Stimulated activated CD8-positive, alpha-beta memory T cell treated with anti-CD3 and anti-CD28 coated beads, Interleukin-7, amount 100 ng/mL, for 1 hour (primary cell): ENCODE measurements around the gene CPTP.

ENCODE experiments used
- DNase-seq, 2 donors: peaks; one replicate each; pipeline ENCODE4 v3.0.0-alpha.2; 2020; ENCODE audit warnings: low read depth in 2 of 2

Gene CPTP

DNA sequence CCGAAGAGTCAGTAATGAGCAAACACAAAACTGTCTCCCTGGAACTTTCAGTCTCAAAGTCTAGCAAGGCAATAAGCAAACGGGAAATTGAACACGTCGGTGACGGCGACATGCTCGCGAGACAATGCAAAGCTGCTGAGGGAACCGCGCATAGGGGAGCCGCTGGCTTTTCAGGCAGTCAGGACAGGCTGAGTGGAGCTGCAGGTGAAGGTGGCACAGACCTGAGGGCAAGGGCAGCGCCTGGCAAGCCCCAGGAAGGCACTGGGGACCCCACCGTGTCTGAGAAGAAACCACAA is 5.0 kb upstream of the CPTP start:
- DNase-seq, result no peak

DNA sequence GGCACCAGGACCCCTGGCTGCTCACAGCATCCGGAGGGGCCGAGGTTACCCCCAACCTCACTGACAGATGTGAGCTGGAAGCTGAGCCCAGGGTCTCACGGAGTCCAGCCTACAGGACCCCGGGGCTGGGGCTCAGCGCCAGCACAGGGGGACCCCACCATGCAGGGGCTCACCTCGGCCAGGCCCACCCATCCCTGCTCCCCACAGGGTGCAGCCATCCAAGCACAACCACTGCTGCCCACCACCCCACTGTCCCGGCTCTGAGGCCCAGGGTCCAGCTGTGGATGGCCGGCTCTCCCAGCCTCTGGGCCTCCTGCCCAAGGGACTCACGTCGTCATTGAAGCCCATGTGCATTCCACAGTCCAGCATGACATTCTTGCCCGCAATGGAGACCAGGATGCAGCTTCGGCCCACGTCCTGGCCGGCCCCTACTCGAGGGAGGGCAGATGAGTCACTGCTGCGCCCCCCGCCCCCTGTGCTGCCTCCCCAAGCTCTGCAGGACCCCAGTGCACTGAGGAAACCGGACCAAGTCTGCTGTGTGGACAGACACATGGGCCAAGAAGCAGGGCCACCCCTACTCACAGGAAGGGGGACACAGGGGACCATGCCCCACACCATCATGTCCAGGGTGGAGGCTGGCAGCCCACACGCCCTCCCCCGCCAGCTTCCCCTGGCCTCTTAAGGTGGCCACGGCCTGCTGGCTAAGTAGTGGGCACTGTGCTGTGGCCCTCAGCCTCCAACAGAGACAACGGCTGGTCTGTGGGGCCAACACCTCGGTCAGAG is 3.7 kb upstream of the CPTP start:
- DNase-seq, result no peak

DNA sequence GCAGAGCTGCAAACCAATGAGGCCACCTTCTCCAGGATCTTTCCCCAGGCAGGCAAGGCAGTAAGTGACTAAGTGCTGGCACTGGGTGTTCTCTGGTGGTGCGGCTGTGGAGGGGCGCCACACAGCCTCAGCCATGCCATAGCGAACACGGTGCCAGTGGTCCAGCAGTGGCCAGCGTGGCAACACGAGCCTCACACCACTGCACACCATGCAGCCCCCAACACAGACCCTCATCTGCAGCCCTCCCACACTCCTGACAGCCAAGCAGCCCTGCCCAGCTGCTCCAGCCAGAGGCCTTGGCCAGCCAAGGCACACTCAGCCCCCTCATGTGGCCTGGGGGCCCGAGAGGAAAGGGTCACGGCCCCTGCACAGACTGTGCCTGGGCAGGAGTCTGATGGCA is 3.1 kb upstream of the CPTP start:
- DNase-seq, result no peak

DNA sequence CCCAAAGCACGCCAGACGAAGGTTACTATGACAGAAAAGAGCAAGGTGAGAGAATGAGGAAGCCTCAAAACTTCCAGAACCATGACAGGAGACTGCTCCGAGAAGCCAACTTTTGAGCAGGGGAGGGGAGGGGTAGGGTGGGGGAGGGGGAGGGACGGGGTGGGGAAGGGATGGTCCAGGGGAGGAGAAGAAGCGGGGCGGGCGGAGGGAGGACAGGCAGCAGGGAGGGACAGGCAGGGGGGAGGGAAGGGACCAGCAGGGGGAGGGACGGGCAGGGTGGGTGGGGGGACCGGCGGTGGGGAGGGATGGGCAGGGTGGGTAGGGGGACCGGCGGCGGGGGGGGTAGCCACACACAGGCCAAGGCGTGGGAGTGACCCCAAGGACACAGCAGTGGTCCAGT is 2.2 kb upstream of the CPTP start:
- no peak for DNase-seq

DNA sequence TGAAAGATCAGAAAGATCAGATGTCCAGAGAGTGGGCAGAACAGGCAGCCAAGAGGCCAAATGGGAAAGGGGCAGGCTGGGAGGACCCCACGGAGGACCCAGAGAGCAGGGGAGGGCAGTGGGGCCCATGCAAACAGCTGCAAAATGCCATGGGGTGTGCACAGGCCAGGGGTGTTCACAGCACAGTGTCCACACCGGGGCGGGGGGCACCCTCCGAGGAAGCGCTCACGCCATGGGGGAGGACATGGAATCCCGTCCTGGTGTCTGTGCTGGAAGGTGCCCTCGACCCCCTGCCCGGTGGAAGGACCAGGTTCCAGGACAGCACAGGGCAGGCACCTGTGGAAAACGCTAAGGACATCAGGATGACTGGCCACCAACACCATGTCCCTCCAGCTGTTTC is 1.6 kb upstream of the CPTP start:
- DNase-seq, result no peak

DNA sequence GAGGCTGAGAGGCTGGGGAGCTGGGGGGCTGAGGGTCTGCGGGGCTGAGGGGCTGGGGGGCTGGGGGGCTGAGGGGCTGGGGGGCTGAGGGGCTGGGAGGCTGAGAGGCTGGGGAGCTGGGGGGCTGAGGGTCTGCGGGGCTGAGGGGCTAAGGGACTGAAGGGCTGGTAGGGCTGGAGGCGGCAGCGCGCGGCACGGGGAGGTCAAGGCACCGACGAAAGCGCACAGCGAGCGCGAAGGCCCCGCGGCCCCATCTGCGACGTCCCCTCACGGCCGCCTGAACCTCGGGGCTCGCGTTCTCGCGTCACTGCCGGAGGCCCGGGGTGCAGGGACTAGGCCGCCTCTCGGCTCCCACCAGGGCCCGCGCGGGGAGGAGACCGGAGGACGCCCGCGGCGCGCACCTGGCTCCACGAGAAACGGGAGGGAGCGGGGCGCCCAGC is 498 bp upstream of the CPTP start:
- DNase-seq, result no peak

DNA sequence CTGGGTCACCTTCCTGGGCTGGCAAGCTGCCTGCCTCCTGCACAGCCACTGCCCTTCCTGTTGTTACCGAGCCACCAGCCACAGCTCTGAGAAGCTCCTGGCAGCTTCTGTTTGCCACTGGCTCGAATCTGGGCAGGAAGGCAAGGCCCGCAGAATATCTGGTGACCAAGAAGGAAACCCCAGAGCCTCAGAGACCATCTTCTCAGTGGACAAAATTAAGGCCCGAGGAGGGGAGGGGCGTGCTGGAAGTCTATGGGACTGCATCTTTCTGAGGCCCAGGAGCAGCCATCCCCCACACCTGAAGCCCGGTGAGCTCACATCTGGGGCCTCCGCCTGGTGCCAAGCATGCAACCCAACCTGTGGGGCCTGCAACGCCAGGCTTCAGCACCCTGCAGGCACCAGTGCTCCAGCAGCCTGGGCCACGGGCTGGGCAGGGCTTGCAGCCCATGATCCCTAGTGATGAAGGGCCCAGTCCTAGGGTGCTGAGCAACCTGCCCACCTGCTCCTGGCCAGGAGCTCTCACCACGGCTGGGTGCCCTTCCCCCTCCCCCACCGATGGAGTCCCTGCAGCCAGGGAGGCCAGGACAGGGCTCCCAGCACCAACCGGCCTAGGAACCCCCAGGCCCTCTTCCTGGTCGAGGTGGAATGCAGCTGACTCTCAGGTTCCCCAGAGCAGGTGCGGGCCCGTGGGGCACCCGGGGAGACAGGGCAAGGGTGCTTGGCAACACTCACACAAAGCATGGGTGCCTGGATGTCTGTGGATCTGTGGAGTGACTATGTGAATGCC is 879 bp downstream of the CPTP start:
- no peak for DNase-seq

DNA sequence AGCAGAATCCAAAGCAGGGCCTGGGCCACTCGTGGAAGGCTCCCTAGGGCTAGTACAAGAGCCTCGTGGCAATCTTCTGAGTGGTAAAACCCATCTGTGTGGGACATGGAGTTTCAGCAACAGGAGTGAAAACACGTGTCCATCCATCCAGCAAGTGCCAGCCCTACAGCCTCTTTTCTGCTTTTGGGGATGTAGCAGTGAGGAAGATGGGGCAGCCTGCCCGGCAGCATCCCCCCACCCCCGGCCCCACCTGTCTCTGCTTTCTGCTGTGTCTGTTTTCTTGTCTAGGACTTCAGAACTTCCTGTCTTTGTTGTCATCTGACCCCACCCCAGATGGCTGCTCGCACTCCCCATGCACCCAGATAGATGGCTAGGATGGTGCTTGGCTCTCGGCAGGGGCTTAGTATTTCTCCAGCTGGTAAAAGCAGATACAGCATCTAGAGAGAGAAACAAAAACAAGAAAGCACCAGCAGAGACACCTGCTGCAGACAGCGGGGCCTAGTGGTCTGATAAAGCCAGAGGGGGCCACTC is 1.5 kb downstream of the CPTP start:
- no peak for DNase-seq

DNA sequence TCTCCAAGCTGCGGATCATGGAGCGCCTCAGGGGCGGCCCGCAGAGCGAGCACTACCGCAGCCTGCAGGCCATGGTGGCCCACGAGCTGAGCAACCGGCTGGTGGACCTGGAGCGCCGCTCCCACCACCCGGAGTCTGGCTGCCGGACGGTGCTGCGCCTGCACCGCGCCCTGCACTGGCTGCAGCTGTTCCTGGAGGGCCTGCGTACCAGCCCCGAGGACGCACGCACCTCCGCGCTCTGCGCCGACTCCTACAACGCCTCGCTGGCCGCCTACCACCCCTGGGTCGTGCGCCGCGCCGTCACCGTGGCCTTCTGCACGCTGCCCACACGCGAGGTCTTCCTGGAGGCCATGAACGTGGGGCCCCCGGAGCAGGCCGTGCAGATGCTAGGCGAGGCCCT is 2.7 kb downstream of the CPTP start:
- no peak for DNase-seq

DNA sequence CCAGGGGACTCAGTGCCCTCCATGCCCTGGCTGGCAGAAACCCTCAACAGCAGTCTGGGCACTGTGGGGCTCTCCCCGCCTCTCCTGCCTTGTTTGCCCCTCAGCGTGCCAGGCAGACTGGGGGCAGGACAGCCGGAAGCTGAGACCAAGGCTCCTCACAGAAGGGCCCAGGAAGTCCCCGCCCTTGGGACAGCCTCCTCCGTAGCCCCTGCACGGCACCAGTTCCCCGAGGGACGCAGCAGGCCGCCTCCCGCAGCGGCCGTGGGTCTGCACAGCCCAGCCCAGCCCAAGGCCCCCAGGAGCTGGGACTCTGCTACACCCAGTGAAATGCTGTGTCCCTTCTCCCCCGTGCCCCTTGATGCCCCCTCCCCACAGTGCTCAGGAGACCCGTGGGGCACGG is 3.7 kb downstream of the CPTP start:
- no peak for DNase-seq

DNA sequence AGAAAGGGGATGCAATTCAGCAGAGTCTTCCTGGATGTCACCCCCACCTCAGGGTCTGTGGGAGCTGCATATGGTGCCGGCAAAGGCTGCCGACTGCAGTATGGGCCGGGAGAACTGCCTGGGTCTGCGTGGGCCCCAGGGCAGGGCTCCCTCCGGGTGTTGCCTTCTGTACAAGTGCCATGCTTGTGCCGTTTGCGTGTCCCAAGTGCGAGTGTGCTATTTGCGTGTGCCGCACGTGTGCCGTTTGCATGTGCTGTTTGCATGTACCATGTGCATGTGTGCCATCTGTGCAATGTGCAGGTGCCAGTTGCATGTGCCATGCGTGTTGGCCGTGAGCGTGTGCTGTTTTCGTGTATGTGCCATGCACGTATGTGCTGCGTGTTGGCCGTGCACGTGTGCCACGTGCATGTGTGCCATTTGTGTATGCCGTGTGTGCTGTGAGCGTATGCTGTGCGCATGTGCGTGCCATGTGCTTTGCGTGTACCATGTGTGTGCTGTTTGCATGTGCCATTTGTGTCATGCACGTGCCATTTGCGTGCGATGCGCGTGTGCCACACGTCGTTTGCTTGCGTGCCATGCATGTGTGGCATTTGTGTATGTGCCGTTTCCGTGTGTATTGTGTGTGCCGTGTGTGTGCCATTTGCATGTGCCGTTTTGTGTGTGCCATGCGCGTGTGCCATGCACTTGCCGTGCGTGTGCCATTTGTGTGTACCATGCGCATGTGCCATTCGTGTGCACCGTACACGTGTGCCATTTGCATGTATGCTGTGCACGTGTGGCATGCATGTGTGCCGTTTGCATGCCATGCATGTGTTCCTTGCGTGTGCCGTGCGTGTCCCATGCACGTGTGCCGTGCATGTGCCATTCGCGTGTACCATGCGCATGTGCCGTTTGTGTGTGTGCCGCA is 5.0 kb downstream of the CPTP start:
- DNase-seq, result no peak

DNA sequence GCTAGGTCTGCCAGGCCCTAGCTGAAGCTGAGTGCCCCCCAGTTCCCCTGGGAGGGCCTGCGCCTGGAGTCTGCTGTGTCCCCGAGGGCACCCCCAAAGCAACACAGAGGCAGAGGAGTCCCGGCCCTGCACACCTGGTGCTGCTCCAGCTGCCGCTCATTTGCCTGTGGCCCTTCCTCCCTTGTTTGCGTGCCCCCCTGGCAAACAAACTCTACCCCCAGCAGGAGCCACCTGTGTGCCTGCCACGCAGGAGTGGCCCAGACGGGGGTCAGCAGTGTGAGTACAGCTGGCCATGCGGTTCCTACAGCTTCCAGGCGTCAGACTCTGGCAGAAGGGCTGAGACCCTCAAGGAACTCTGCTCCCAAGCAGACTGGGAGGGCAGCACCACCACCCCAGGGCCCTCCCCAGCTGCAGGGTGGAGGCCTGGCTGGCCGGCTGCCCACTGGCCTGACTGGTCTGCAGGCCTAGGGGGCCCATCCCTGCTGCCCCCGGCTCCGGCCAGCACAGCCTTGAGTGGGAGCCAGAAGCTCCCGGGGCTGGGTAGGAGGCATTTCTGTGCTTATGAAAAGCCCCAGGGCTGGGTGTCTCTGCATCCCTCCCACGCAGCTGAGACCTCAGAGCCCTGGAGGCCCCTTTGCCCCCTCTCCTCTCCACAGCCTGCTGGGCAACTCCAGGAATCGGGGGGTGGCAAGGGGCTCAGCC is 5.9 kb downstream of the CPTP start:
- no peak for DNase-seq

DNA sequence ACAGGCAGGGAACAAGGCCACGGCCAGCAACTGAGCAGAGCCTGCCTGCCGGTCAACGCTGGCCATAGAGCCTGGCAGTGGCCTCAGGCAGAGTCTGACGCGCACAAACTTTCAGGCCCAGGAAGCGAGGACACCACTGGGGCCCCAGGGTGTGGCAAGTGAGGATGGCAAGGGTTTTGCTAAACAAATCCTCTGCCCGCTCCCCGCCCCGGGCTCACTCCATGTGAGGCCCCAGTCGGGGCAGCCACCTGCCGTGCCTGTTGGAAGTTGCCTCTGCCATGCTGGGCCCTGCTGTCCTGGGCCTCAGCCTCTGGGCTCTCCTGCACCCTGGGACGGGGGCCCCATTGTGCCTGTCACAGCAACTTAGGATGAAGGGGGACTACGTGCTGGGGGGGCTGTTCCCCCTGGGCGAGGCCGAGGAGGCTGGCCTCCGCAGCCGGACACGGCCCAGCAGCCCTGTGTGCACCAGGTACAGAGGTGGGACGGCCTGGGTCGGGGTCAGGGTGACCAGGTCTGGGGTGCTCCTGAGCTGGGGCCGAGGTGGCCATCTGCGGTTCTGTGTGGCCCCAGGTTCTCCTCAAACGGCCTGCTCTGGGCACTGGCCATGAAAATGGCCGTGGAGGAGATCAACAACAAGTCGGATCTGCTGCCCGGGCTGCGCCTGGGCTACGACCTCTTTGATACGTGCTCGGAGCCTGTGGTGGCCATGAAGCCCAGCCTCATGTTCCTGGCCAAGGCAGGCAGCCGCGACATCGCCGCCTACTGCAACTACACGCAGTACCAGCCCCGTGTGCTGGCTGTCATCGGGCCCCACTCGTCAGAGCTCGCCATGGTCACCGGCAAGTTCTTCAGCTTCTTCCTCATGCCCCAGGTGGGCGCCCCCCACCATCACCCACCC is 6.7 kb downstream of the CPTP start, which contains the start of gene TAS1R3:
TAS1R3 (plus strand) TSS at position 213 of the 898 bp plus-strand sequence; CDS start at position 279, 66 bp downstream.
- DNase-seq, result no peak

DNA sequence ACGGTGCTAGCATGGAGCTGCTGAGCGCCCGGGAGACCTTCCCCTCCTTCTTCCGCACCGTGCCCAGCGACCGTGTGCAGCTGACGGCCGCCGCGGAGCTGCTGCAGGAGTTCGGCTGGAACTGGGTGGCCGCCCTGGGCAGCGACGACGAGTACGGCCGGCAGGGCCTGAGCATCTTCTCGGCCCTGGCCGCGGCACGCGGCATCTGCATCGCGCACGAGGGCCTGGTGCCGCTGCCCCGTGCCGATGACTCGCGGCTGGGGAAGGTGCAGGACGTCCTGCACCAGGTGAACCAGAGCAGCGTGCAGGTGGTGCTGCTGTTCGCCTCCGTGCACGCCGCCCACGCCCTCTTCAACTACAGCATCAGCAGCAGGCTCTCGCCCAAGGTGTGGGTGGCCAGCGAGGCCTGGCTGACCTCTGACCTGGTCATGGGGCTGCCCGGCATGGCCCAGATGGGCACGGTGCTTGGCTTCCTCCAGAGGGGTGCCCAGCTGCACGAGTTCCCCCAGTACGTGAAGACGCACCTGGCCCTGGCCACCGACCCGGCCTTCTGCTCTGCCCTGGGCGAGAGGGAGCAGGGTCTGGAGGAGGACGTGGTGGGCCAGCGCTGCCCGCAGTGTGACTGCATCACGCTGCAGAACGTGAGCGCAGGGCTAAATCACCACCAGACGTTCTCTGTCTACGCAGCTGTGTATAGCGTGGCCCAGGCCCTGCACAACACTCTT is 7.6 kb downstream of the CPTP start:
- DNase-seq, result no peak

DNA sequence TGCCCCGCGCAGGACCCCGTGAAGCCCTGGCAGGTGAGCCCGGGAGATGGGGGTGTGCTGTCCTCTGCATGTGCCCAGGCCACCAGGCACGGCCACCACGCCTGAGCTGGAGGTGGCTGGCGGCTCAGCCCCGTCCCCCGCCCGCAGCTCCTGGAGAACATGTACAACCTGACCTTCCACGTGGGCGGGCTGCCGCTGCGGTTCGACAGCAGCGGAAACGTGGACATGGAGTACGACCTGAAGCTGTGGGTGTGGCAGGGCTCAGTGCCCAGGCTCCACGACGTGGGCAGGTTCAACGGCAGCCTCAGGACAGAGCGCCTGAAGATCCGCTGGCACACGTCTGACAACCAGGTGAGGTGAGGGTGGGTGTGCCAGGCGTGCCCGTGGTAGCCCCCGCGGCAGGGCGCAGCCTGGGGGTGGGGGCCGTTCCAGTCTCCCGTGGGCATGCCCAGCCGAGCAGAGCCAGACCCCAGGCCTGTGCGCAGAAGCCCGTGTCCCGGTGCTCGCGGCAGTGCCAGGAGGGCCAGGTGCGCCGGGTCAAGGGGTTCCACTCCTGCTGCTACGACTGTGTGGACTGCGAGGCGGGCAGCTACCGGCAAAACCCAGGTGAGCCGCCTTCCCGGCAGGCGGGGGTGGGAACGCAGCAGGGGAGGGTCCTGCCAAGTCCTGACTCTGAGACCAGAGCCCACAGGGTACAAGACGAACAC is 8.3 kb downstream of the CPTP start:
- no peak for DNase-seq

DNA sequence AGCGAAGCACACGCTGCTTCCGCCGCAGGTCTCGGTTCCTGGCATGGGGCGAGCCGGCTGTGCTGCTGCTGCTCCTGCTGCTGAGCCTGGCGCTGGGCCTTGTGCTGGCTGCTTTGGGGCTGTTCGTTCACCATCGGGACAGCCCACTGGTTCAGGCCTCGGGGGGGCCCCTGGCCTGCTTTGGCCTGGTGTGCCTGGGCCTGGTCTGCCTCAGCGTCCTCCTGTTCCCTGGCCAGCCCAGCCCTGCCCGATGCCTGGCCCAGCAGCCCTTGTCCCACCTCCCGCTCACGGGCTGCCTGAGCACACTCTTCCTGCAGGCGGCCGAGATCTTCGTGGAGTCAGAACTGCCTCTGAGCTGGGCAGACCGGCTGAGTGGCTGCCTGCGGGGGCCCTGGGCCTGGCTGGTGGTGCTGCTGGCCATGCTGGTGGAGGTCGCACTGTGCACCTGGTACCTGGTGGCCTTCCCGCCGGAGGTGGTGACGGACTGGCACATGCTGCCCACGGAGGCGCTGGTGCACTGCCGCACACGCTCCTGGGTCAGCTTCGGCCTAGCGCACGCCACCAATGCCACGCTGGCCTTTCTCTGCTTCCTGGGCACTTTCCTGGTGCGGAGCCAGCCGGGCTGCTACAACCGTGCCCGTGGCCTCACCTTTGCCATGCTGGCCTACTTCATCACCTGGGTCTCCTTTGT is 9.1 kb downstream of the CPTP start:
- no peak for DNase-seq

DNA sequence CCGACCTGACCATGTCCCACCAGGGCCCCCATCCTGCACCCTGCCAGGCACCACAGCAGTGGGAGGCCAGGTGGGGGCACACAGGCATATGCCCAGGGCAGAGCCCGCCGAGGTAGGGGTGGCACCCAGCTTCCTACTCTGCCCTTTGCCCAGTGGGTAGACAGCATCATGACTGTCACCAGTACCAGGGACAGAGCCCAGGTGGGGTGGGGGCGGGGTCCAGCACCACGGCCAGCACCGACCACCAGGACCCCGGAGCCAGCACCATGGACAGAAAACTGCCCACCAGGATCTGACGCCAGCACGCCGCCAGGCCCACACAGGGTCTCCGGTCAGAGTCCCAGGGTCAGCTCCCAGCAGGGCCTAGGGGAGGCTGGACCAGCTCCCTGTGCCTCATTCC is 10.2 kb downstream of the CPTP start:
- no peak for DNase-seq

DNA sequence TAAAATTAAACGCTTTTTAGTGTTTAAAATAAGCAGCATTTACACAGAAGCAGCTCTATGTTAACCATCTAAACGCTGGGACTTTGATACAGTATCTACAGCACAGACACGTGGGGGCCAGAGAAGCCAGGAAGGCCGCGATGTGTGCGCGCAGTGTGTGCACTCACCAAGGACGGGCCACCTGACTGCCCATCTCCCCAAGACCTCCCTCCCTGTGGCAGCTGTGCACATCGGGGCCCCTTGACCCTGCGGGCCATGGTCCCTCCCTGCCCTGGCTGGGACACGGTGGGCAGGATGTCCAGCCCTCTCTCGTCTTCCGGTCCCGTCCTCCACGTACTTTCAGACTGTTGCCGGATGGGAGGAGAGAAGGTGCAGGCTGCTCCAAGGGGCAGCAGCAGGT is 10.7 kb downstream of the CPTP start:
- no peak for DNase-seq
